K562 (cell line): Measurements from ENCODE around the gene PIK3R6. TPM values are rescaled to one million over a fixed set of nuclear protein-coding genes. Genes with fewer than 3 reads are reported as not detected.

Experiments
- ATAC-seq: fragments of 200-7000 bp; cut with Tn5 transposase; 3 replicates; pipeline ENCODE4 v1.9.1; 2020; ENCODE audit warnings: moderate library complexity
- BruUV-seq: library from RNA; stranded (reverse); fragments of 400-500 nt; replicated peaks from 2 replicates; lab custom pipeline; 2021; lab: Mats Ljungman, UMichigan
- CTCF ChIA-PET: fragments of 300-600 bp; formaldehyde crosslinking; extraction: SDS; loops from one replicate; lab custom pipeline; 2021; ENCODE audit warnings: low intra/inter-chr PET ratio; lab: Yijun Ruan, JAX
- POLR2A ChIA-PET: fragments of 300-600, 350-650 bp; sonication (Branson Sonifier 250); formaldehyde crosslinking; extraction: SDS; loops from one replicate; lab custom pipeline; 2021; ENCODE audit warnings: antibody characterized with exemption, inconsistent platforms; lab: Yijun Ruan, JAX
- DNase-seq, 4 experiments: peaks; one replicate each; pipeline versions ENCODE4 v3.0.0 to v3.0.0-alpha.2; 2011 to 2018; ENCODE audit warnings: low spot score in 3 of 4, mixed read lengths in 3 of 4; ENCODE audit errors: extremely low read depth in 1 of 4
- FAIRE-seq: peaks from 2 replicates; lab custom pipeline; 2011; peaks lifted over from hg19 to GRCh38; lab: Jason Lieb, UNC
- H2AFZ ChIP-seq: 2 replicates; pipeline ENCODE4 v1.6.0; 2011; ENCODE audit warnings: low read depth, low read length, control low read depth, inconsistent platforms
- H3K27ac ChIP-seq: fragments of 200-600 bp; 3 replicates; pipeline ENCODE4 v1.8.0; 2011; ENCODE audit warnings: low read depth, mild to moderate bottlenecking, control low read depth, inconsistent platforms, low read length, moderate library complexity, mixed read lengths; ENCODE audit errors: extremely low read depth
- H3K27me3 ChIP-seq, 2 experiments: fragments of 300-600 bp in 1 of 2; 2 replicates in 1 of 2; 3 replicates in 1 of 2; pipeline versions ENCODE4 v1.6.0 to v1.8.0; 2011; ENCODE audit warnings: inconsistent platforms in 2 of 2, low read length in 2 of 2, mild to moderate bottlenecking in 1 of 2, mixed read lengths in 1 of 2, moderate library complexity in 1 of 2; ENCODE audit not compliant: control insufficient read depth in 2 of 2, insufficient read depth in 2 of 2
- H3K36me3 ChIP-seq: fragments of 300-600 bp; 3 replicates; pipeline ENCODE4 v1.8.0; 2011; ENCODE audit warnings: mild to moderate bottlenecking, low read length, inconsistent platforms; ENCODE audit not compliant: control insufficient read depth, insufficient read depth
- H3K4me1 ChIP-seq, 2 experiments: fragments of 200-600 bp in 1 of 2; replicated peaks in 1 of 2; 2 replicates in 1 of 2; 3 replicates in 1 of 2; pipeline versions ENCODE4 v1.5.1 to v1.8.0; 2011; ENCODE audit warnings: inconsistent platforms in 2 of 2, low read length in 2 of 2, mild to moderate bottlenecking in 1 of 2, mixed read lengths in 1 of 2, moderate library complexity in 1 of 2; ENCODE audit not compliant: control insufficient read depth in 2 of 2, insufficient read depth in 2 of 2
- H3K4me2 ChIP-seq: 2 replicates; pipeline ENCODE4 v1.6.1; 2011; ENCODE audit warnings: low read length, control low read depth, inconsistent platforms, mixed read lengths; ENCODE audit not compliant: insufficient read depth
- H3K4me3 ChIP-seq: fragments of 200-600 bp; sonication (generic), shearing (Covaris generic); 2 replicates; pipeline ENCODE4 v1.5.1; 2016; ENCODE audit warnings: control low read depth, inconsistent platforms
- H3K79me2 ChIP-seq: fragments of 200-600 bp; 3 replicates; pipeline ENCODE4 v1.8.0; 2011; ENCODE audit warnings: low read length, inconsistent platforms; ENCODE audit not compliant: control insufficient read depth, insufficient read depth
- H3K9ac ChIP-seq, 2 experiments: 2 replicates each; pipeline versions ENCODE4 v1.6.0 to v1.6.1; 2011; ENCODE audit warnings: low read depth in 2 of 2, low read length in 2 of 2, control low read depth in 1 of 2, inconsistent platforms in 1 of 2, mild to moderate bottlenecking in 1 of 2, mixed read lengths in 1 of 2; ENCODE audit not compliant: insufficient read depth in 1 of 2
- H3K9me1 ChIP-seq: one replicate; pipeline ENCODE4 v1.6.0; 2011; ENCODE audit warnings: inconsistent platforms, mild to moderate bottlenecking, low read length, moderate library complexity; ENCODE audit not compliant: control insufficient read depth, insufficient read depth
- H3K9me3 ChIP-seq: replicated peaks from 2 replicates; pipeline ENCODE4 v1.5.1; 2011; ENCODE audit warnings: low read depth, low read length, inconsistent platforms; ENCODE audit not compliant: control insufficient read depth, insufficient read depth
- H4K20me1 ChIP-seq: replicated peaks from 2 replicates; pipeline ENCODE4 v1.6.1; 2011; ENCODE audit warnings: low read length, inconsistent platforms, mixed read lengths; ENCODE audit not compliant: control insufficient read depth, insufficient read depth
- BRF1 ChIP-seq: IDR thresholded peaks from 3 replicates; pipeline ENCODE4 v1.6.1; 2011; ENCODE audit warnings: borderline replicate concordance, mild to moderate bottlenecking; ENCODE audit not compliant: insufficient read length; ENCODE audit errors: extremely low read depth
- BRF2 ChIP-seq: IDR thresholded peaks from 3 replicates; pipeline ENCODE4 v1.6.1; 2011; ENCODE audit warnings: borderline replicate concordance, mild to moderate bottlenecking; ENCODE audit not compliant: insufficient read length, insufficient read depth
- HDAC2 ChIP-seq: fragments of 450-650 bp; IDR thresholded peaks from 2 replicates; pipeline ENCODE4 v1.6.1; 2016; ENCODE audit warnings: mild to moderate bottlenecking
- MAFF ChIP-seq: IDR thresholded peaks from 2 replicates; pipeline ENCODE4 v1.6.1; 2012; ENCODE audit warnings: low read length, improper control_type of control experiment
- NFIX ChIP-seq: fragments of 250-450 bp; sonication (Bioruptor Pico); IDR thresholded peaks from 2 replicates; pipeline ENCODE4 v1.4.0; 2020; ENCODE audit warnings: low read depth, mild to moderate bottlenecking, moderate library complexity
- POLR2G ChIP-seq: fragments of 200-400 bp; formaldehyde crosslinking; IDR thresholded peaks from 2 replicates; pipeline ENCODE4 v1.6.1; 2017; ENCODE audit warnings: low read depth, mild to moderate bottlenecking, antibody characterized with exemption, low read length, moderate library complexity
- RAD51 ChIP-seq: fragments of 450-650 bp; IDR thresholded peaks from 2 replicates; pipeline ENCODE4 v1.7.1; 2016; ENCODE audit warnings: low read depth, mild to moderate bottlenecking, borderline replicate concordance
- SMAD1 ChIP-seq: fragments of 150-350 bp; IDR thresholded peaks from 2 replicates; pipeline ENCODE4 v1.6.1; 2014; ENCODE audit warnings: low read length, low read depth; ENCODE audit not compliant: partially characterized antibody
- SMC3 ChIP-seq: conservative IDR thresholded peaks from 2 replicates; pipeline ENCODE4 v1.6.1; 2011; ENCODE audit warnings: low read depth, low read length, improper control_type of control experiment; ENCODE audit not compliant: insufficient read depth
- TAL1 ChIP-seq: fragments of 450-650 bp; IDR thresholded peaks from 2 replicates; pipeline ENCODE4 v1.6.1; 2016; ENCODE audit warnings: mild to moderate bottlenecking
- ZNF644 ChIP-seq: fragments of 200-800 bp; sonication (Bioruptor generic); IDR thresholded peaks from 2 replicates; pipeline ENCODE4 v1.6.1; 2016; ENCODE audit warnings: low read depth, missing genetic modification characterization, missing compliant biosample characterization
- ZNF764 ChIP-seq: fragments of 250-450 bp; sonication (Bioruptor Pico); IDR thresholded peaks from 2 replicates; pipeline ENCODE4 v1.4.0; 2020; ENCODE audit warnings: low read depth, mild to moderate bottlenecking, moderate library complexity
- WGBS: fragments of 100-300 bp; shearing (Covaris generic); methylation state at CpG from one replicate; pipeline ENCODE4 v1.1.6; 2016; ENCODE audit warnings: low coverage, mixed read lengths; ENCODE audit not compliant: insufficient coverage; ENCODE audit errors: missing lambda C conversion rate; 5-methylcytosine and 5-hydroxymethylcytosine counted together
- in situ Hi-C: fragments of 300-500 bp; cut with MboI; formaldehyde crosslinking; loops from 4 replicates; pipeline ENCODE4 v1.15.0; 2018; ENCODE audit warnings: inconsistent platforms, mixed read lengths
- intact Hi-C: fragments of 100-400 bp; cut with micrococcal nuclease; formaldehyde crosslinking; loops from 2 replicates; pipeline ENCODE4 v1.14.2; 2022
- polyA plus RNA-seq, 8 experiments: library from polyadenylated mRNA; depleted of rRNA in 4 of 8; stranded (reverse) in 5 of 8; unstranded in 3 of 8; fragments of >200 nt; fragmentation: Nextera tagmentation in 2 of 8; fragmentation: Illumina TruSeq in 1 of 8; extraction: Ambion mirVana in 2 of 8; extraction: Trizol in 1 of 8; gene quantifications; 2 replicates each; pipeline versions ENCODE4 v1.2.1 to v1.2.3, GENCODE V29; 2011 to 2014; ENCODE audit warnings: inconsistent platforms in 1 of 8, missing spikeins in 1 of 8
- total RNA-seq, 7 experiments: library from RNA; depleted of rRNA in 6 of 7; stranded (reverse); fragments of >200 nt in 6 of 7; fragmentation: Illumina TruSeq in 2 of 7; extraction: Trizol in 2 of 7; gene quantifications; 2 replicates each; pipeline versions ENCODE4 v1.2.1 to v1.2.3, GENCODE V29; 2011 to 2021; ENCODE audit warnings: low replicate concordance in 1 of 7

The PIK3R6 gene
- total and polyA plus RNA-seq, 9 of the 15 experiments (the other 6 are each of a cell fraction or from before 2014, with no cell fraction given), result 0.04 TPM; not detected in 8

DNA sequence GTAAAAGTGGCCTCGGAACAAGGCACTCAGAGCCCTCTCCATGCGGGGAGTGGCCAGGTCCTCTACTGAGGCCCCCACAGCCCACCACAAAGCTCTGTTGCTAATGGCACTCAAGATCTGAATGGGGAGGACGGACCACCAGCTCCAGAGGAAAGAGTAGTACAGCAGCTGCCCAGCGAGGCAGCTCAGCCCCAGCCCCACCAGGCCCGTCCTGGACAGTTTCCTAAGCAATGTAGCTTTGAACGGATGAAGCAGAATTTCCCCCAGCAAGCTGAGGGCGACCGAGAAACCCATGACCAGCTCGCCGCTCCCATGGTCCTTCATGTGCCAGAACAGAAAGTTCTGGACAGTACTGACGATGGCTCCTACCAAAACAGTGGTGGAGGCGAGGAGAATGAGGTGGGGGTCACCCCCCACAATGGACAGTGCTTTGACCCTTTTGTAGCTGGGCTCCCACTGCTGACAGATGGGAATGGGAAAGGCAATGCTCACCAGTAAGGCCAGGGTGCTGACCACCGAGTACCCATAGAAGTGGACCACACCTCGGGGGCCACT, 69.8 kb downstream of the PIK3R6 start:
- in situ Hi-C loops (loop anchor here (5.0 to 25.0 kb wide), 2 partner anchors 95 to 735 kb away; no protein-coding TSS in a partner anchor), intact Hi-C loops (no loop called here)
- no peak for DNase-seq
- Histone ChIP-seq H3K4me2 (no peak overlapping the region), H3K4me3 (no peak overlapping the region), H3K27me3 (peaks cover 0 to 34% of the 10 kb centered on the region in 2 experiments; a peak in 4 of 5 replicates), H3K79me2 (no peaks in the 10 kb centered on the region), H3K36me3 (no peaks in the 10 kb centered on the region), H2AFZ (no peak overlapping the region), H4K20me1 (no peaks in the 10 kb centered on the region; the same call in 1 of the 2 replicates), H3K4me1 (peaks cover 0 to 8% of the 10 kb centered on the region in 2 experiments; a peak in 2 of 5 replicates), H3K9me1 (no peaks in the 10 kb centered on the region)
- ChIA-PET CTCF (no interaction called here), POLR2A (no interaction called here)
- no peak for FAIRE-seq
- no peak for ATAC-seq
- BruUV-seq, result no TSS peak
- no peak for TF ChIP-seq ZNF644 (tag)
- TF ChIP-seq POLR2G, result no peak
- TF ChIP-seq ZNF764 (CRISPR knock-in tag), result no peak
- TF ChIP-seq MAFF, result no peak
- TF ChIP-seq SMC3, result no peak
- no peak for TF ChIP-seq NFIX (CRISPR knock-in tag)
- no peak for TF ChIP-seq BRF1
- TF ChIP-seq BRF2, result no peak
- TF ChIP-seq RAD51, result no peak
- TF ChIP-seq HDAC2, result no peak
- TF ChIP-seq TAL1, result no peak
- TF ChIP-seq SMAD1, result no peak
- TF ChIP-seq, all 486 proteins: peak for 0
- H3K9ac ChIP-seq, result no peak overlapping the region
- H3K9me3 ChIP-seq, result no peaks in the 10 kb centered on the region
- 1% methylated on average over 13 of the region's 14 CpGs for WGBS
- H3K27ac ChIP-seq, result no peak overlapping the region
